Uterus (tissue), 4 donors: ENCODE results near the gene TPI1. TPM values are rescaled to one million over a fixed set of nuclear protein-coding genes. Genes with fewer than 3 reads are reported as not detected.
"Not testable (repeated sequence)": the region's sequence is repeated elsewhere in the genome, so short reads cannot be mapped to it uniquely, and the experiment has no call there.

Experiments
- DNase-seq, 2 donors: peaks; one replicate each; pipeline ENCODE4 v3.0.0-alpha.2; 2019 to 2020
- H3K27ac ChIP-seq, 2 donors: fragments of 200-600 bp; sonication (generic); 1 replicate in 1 of 2; 2 replicates in 1 of 2; pipeline ENCODE4 v1.5.1; 2016 to 2018
- H3K27me3 ChIP-seq, 2 donors: fragments of 200-600 bp; sonication (generic); one replicate each; pipeline ENCODE4 v1.5.1; 2018 to 2019; ENCODE audit warnings: control low read depth in 1 of 2
- H3K36me3 ChIP-seq, 2 donors: fragments of 200-600 bp; sonication (generic); one replicate each; pipeline ENCODE4 v1.5.1; 2019; ENCODE audit warnings: control low read depth in 1 of 2
- H3K4me1 ChIP-seq, 2 donors: fragments of 200-600 bp; sonication (generic); one replicate each; pipeline ENCODE4 v1.5.1; 2018 to 2019; ENCODE audit warnings: control low read depth in 1 of 2
- H3K4me3 ChIP-seq, 2 donors: fragments of 200-600 bp; sonication (generic); 1 replicate in 1 of 2; 2 replicates in 1 of 2; pipeline ENCODE4 v1.5.1; 2018 to 2019; ENCODE audit warnings: mild to moderate bottlenecking in 1 of 2
- H3K9me3 ChIP-seq, 2 donors: fragments of 200-600 bp; sonication (generic); one replicate each; pipeline ENCODE4 v1.5.1; 2019; ENCODE audit warnings: control low read depth in 1 of 2
- CTCF ChIP-seq, 4 experiments: fragments of 200-600 bp in 2 of 4; fragments of 450-650 bp in 2 of 4; sonication (generic) in 2 of 4; IDR thresholded peaks; one replicate each; pipeline ENCODE4 v1.5.1; 2016 to 2019; ENCODE audit warnings: antibody characterized with exemption in 4 of 4, mild to moderate bottlenecking in 2 of 4, moderate library complexity in 1 of 4
- POLR2A ChIP-seq, 2 donors: fragments of 450-650 bp; IDR thresholded peaks; one replicate each; pipeline ENCODE4 v1.6.1; 2016; ENCODE audit warnings: antibody characterized with exemption in 2 of 2, mild to moderate bottlenecking in 1 of 2, moderate library complexity in 1 of 2
- intact Hi-C: fragments of 100-400 bp; cut with DNase I; formaldehyde crosslinking; loops from one replicate; pipeline ENCODE4 v1.15.1; 2023; ENCODE audit warnings: low total_unique reads
- total RNA-seq, 4 donors: library from RNA; depleted of rRNA in 3 of 4; stranded (reverse); fragments of >200 nt in 3 of 4; gene quantifications; one replicate each; pipeline versions ENCODE4 v1.1.0 to v1.2.4, GENCODE V29; 2014 to 2023
- donor health status: DM: yes; HTN: yes; CAD: no.

TPI1 gene
- total RNA-seq, 4 donors from 2014 or later: 159 to 307 (median 240) TPM

- Histone ChIP-seq H3K4me3 (peak within 1 kb of the TSS; percentile 79 to 96), H3K27me3 (no peaks in the 10 kb centered on the region), H3K27ac (peak within 1 kb of the TSS; percentile 84 to 88), H3K36me3 (no peaks in the 10 kb centered on the region), H3K4me1 (peaks cover 10 to 22% of the 10 kb centered on the region in 2 donors), H3K9me3 (no peaks in the 10 kb centered on the region)
- DNase-seq: peak; percentile 98 to 99
- TF ChIP-seq POLR2A (IDR thresholded peaks at IDR 0.05) (peak; percentile 43 to 76), CTCF (IDR thresholded peaks at IDR 0.05) (peak in 2 of 4 experiments; percentile 13 to 30)
- intact Hi-C loops: no loop called here
Measured at GRCh38 chr12:6873094-6874014, 6.0 kb downstream of the TPI1 start, which contains the start of gene SPSB2. Gene SPSB2, minus strand, starts transcription at chr12:6873303. Its CDS starts 402 bp downstream, at chr12:6872901.

GRCh38 chr12:6874015-6874368 is 6.7 kb downstream of the TPI1 start:
- DNase-seq, H3K36me3 ChIP-seq, H3K27me3 ChIP-seq, H3K9me3 ChIP-seq, intact Hi-C loops: not testable (repeated sequence)
- Histone ChIP-seq H3K27ac (peak overlapping the region; percentile 84 to 88), H3K4me1 (peaks cover 8 to 16% of the 10 kb centered on the region in 2 donors), H3K4me3 (peak overlapping the region in 1 of 2 donors; percentile 79)

GRCh38 chr12:6879824-6880223 is 12.5 kb downstream of the TPI1 start:
- H3K27ac ChIP-seq, H3K36me3 ChIP-seq, H3K9me3 ChIP-seq, H3K27me3 ChIP-seq, H3K4me3 ChIP-seq, intact Hi-C loops, H3K4me1 ChIP-seq, DNase-seq: not testable (repeated sequence)

- Histone ChIP-seq H3K36me3 (no peaks in the 10 kb centered on the region), H3K27ac (no peak overlapping the region), H3K4me1 (no peaks in the 10 kb centered on the region), H3K9me3 (no peaks in the 10 kb centered on the region), H3K4me3 (no peak overlapping the region), H3K27me3 (no peaks in the 10 kb centered on the region)
- TF ChIP-seq POLR2A (IDR thresholded peaks at IDR 0.05) (no peak), CTCF (IDR thresholded peaks at IDR 0.05) (no peak)
- intact Hi-C loops: no loop called here
- DNase-seq: no peak
Measured at GRCh38 chr12:6883252-6883651, 15.9 kb downstream of the TPI1 start.

- Histone ChIP-seq H3K36me3 (no peaks in the 10 kb centered on the region), H3K4me3 (no peak overlapping the region), H3K27me3 (no peaks in the 10 kb centered on the region), H3K9me3 (no peaks in the 10 kb centered on the region), H3K27ac (no peak overlapping the region), H3K4me1 (no peaks in the 10 kb centered on the region)
- intact Hi-C loops: no loop called here
- DNase-seq: no peak
- TF ChIP-seq POLR2A (IDR thresholded peaks at IDR 0.05) (no peak), CTCF (IDR thresholded peaks at IDR 0.05) (no peak)
Measured at GRCh38 chr12:6883683-6884082, 16.4 kb downstream of the TPI1 start.

GRCh38 chr12:6884539-6884938 is 17.2 kb downstream of the TPI1 start:
- intact Hi-C loops: no loop called here

GRCh38 chr12:6886206-6886999 is 19.1 kb downstream of the TPI1 start:
- H3K36me3 ChIP-seq, H3K4me1 ChIP-seq, H3K9me3 ChIP-seq, H3K27ac ChIP-seq, H3K27me3 ChIP-seq, H3K4me3 ChIP-seq, intact Hi-C loops, DNase-seq: not testable (repeated sequence)

More at GRCh38 chr12:6884539-6884938, 17.2 kb downstream of the TPI1 start:
- H3K27ac ChIP-seq: no peak overlapping the region
- H3K4me1 ChIP-seq: no peaks in the 10 kb centered on the region
- H3K36me3 ChIP-seq: no peaks in the 10 kb centered on the region
- TF ChIP-seq POLR2A (IDR thresholded peaks at IDR 0.05) (no peak), CTCF (IDR thresholded peaks at IDR 0.05) (no peak)
- H3K4me3 ChIP-seq: no peak overlapping the region
- H3K9me3 ChIP-seq: no peaks in the 10 kb centered on the region
- DNase-seq: no peak
- H3K27me3 ChIP-seq: no peaks in the 10 kb centered on the region
